HG03280 (cell line): ENCODE data around the gene SMNDC1.
A peak's percentile ranks its signal among the peaks of the same experiment; 100 is the strongest.
"Not testable (repeated sequence)": the region's sequence is repeated elsewhere in the genome, so short reads cannot be mapped to it uniquely, and the experiment has no call there.

Experiments used
- ATAC-seq: cut with Tn5 transposase; IDR thresholded peaks from one replicate; pipeline ENCODE4 v1.9.1; 2021; ENCODE audit warnings: mild to moderate bottlenecking, moderate library complexity; ENCODE audit not compliant: unreplicated experiment

SMNDC1 gene

DNA sequence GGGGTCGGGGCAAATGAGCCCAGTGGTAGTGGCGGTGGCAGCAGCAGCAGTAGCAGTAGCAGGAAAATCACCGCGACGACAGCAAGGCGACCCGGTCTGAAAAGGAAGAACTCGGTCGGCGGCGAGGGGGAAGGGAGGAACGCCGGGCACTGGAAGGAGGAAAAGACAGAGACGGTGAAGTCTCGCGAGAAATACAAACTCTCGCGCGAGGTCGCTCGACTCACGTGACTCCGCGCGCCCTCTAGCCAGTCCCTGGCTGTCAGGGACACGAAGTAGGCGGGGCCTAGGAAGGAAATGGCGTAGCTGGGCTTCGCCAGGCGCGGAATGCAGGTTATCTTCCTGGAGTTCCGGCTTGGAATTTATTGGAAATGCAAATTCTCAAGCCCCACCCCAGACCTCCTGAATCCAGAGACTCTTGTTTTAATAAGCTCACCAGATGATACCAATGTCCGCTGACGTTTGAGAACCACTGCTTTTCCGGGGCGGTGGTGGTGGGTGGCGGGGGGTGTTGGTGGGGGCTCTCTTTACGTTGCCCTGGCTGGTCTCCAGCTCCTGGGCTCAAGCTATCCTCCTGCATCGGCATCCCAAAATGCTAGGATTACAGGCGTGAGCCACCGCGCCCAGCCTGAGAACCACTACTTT is at the start of gene SMNDC1:
TSS of gene SMNDC1 (minus strand) at position 141 of the 642 bp plus-strand sequence. CDS start 1,333 bp downstream, outside the sequence.
- peak; percentile 90 for ATAC-seq

DNA sequence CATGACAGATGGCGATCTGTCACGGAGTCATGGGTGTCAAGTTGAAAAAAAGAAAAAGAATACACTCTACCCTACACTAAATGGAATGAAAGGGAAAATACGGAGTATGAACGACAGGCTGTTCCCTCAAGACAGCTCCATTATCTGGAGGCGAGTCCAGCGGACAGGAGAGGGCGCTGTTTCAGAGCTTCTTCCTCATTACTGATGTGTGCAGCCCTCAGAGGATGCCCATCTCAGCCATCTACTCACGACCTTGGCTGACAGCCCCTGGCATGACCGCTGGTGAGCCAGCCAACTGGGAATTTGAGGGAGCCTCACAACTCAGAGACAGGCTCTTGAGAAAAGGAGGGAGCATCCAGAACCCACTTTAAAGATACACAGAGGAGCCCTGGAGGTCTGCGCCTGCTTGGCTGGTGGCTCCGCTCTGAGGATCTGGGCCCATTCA is 49.6 kb upstream of the SMNDC1 start:
- no peak for ATAC-seq

DNA sequence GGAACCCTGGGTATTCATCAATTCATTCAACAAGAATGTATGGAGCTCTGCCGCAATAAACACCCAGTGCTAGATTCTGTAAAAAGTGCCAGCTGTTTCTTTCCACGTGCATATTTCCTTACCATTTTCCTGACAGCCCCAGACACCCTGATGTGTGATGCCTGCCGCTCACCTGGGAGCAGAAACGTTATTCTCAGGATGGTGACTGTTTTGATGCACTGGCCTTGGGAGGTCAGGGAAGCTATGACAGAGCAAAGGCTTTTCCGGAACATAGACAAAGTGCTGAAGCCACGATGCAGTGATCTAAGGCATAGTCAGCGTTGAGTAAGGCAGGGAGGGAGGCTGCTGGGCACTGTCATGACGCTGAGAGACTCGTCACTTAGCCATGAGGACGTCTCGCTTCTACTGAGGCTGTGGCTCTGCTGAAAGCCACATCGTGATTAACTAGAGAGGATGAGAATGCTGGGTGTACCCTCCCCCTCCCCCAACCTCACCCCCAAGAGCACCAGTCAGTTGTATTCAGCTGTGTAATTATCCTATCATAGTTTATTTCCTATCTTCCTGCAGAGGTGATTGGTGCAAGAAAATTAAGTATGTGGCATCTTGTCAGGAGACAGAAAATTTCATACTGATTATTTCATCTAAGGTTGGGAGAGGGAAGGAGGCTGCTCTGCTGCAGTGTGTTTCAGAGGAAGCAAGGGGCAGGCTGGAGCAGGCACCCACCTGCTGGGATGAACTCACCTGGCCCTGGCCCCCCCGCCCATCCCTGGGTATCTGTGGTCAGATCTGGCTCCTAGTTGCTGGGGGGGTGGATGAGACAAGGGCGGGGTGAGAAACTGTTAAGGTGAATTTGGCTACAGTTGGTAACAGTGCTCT is 48.8 kb upstream of the SMNDC1 start:
- no peak for ATAC-seq

DNA sequence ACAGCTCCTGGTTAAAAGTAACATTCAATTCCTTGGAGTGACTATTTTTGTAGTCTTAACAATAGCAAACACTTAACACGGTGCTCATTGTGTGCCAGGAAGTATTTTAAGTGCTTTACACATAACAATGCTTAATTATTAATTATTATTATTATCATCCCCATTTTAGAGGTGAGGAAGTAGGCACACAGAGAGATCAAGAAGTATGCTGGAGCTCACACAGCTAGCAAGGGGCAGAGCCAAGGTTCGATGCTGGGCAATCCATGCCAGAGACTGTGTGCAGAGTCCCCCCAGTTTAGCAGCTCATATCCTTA is 48.2 kb upstream of the SMNDC1 start:
- ATAC-seq = no peak

DNA sequence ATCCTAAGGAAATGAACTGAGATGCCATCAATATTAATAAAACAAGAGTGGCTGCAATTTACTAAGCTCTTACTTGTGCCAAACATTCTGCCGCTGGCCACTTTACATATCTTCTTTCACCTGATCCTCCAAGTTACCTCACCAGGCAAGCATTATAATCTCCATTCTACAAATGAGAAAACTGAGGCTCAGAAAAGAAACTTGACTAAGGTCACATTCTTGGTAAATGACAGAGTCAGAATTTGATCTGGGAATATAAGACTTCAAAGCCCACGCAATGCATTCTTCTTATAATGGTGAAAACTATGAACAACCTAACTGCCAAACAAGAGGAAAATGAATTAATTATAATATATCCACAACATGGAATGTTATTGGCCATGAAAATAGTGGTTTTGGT is 46.1 kb upstream of the SMNDC1 start:
- no peak for ATAC-seq

DNA sequence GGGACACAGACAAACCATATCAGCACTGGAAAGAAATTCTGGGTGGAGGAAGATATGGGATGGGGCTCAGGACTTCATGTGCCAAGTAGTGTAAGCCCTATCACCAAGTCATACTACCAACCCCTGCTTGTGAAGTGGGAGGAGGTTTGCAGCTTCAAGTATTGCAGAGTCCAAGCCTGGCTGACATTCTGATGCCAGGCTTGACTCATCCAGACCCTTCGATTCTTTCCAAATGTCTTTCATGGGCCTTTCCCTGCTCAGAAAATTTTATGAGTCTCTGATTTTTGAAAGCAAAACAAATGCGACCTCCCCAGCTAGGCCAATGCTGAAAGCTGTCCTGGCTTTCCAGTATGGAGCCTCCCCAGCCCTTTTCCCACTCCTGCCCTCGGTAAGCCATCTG is 45.1 kb upstream of the SMNDC1 start:
- no peak for ATAC-seq

DNA sequence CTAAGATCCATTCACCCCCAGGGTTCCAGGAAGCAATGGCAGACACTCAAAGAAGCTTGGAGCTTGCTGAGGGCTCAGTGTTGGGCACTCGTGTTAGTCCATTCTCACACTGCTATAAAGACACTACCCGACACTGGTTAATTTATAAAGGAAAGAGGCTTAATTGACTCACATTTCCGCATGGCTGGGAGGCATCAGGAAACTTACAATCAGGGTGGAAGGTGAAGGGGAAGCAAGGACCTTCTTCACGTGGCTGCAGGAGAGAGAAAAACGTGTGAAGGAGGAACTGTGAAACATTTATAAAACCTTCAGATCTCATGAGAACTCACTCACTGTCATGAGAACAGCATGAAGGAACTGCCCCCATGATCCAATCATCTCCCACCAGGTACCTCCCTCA is 44.7 kb upstream of the SMNDC1 start:
- no peak for ATAC-seq

DNA sequence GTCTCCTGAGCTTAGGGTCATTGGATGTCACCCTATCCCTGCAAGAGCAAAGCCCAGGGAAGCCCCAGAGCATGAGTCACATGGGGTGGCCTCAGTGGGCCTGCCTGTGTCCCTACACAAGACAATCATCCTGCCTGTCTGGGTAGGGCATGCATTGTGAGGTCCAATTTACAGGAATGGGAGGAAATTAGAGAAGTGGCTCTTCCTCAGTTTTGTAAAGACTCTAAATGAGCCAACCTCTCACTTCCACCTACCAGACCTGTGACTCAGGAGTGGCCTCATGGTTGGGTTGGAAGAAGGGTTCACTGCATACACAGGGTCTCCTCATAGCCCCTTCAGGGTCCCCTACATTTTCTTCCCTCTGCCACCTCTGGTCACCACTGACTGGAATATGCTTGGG is 43.6 kb upstream of the SMNDC1 start:
- no peak for ATAC-seq

DNA sequence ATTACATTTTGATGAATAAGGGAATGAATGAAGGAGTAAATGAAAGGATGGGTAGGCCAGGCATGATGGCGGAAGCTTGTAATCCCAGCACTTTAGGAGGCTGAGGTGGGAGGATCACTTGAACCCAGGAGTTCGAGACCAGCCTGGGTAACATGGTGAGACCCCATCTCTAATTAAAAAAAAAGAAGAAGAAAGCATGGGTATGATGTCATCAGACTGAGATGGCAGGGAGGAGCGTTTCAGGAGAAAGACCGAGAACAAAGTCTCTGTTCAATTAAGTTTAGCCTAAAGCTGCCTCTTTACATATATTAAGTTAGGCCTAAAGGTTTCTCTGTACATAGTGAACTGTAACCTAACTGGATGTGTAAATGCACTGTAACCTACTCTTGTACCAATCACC is 42.2 kb upstream of the SMNDC1 start:
- ATAC-seq = no peak

DNA sequence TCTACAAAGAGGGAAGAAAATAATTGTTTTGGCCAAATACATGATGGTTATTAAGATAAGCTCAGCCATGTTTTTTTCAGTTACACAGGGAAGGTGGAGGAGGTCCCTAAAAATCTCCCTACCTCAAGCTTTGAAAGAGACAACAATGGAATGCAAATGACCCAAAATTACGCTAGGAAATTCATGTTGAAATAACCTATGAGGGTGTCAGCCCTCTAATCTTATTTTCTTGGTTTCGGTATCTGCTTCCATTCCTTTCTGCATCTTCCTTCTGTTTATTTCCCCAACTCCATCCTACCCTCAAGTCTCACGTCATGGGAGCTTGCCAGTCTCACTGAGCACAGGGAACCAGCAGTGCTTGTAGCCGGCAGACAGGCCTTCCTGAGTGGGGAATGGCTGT is 40.6 kb upstream of the SMNDC1 start:
- no peak for ATAC-seq

DNA sequence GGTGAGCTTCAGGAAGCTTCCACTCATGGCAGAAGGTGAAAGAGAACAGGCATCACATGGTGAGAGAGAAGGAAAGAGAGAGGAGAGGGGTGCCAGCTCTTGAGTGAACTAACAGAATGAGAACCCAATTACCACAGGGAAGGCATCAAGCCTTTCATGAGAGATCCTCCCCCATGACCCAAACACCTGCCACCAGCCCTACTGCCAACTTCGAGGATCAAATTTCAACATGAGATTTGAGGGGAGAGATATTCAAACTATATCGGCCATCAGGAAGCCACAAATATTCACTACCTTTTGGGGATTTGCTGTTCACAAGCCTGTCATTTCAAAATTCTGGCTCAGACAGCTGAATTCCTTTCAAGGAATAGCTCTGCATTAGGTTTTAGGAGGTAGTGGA is 39.9 kb upstream of the SMNDC1 start:
- ATAC-seq = no peak

DNA sequence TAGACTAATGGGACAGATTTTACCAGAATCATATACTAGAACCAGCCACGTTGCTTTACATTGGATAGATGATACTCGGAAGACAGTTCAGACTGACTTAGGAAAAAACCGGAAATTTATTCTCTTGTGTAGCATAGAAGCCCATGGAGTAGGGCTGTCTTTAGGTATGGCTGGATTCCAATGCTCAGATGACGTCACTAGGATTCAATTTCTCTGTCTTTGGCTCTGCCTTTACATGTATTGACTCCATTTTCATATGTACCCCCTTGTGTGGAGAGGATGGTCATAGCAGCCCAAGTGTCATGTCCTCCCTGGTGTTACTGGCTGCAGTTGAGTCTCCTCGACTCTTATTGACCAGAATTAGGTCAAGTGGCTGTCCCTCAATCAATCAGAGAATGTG is 39.2 kb upstream of the SMNDC1 start:
- ATAC-seq = no peak

DNA sequence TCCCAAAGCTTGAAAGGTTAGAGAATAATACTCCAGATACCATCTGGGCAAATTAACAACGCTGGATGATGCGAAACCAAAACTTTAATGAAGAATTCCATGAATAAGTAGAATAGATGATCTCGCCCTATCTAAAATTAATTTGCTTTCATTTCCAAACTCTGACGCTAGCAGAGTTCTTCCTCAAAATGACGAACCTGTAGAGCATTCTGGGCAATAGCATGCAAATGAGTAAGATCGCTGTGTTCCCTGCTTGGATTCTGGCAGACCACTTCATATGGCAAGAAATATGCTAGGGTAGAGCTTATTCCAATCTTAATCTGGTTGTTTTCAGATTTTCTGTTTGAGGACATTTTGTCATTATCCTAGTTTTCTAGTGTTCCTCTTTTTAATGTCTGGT is 36.1 kb upstream of the SMNDC1 start:
- ATAC-seq = no peak

DNA sequence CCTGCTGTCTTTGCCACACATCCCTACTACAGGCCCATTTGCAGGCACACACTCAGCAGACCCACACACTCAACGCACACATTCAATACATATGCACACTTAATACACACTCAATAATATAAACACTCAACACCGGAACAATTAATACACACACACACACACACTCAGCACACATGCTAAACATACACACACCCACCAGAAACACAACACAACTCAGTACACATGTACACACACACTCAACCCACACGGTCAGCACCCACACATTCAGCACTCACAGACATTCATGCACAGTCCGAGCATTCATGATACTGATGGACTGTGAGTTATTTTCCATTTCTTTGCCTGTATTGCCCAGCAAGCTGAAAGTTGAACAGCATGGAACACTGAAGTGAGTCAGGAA is 35.4 kb upstream of the SMNDC1 start:
- ATAC-seq = no peak

DNA sequence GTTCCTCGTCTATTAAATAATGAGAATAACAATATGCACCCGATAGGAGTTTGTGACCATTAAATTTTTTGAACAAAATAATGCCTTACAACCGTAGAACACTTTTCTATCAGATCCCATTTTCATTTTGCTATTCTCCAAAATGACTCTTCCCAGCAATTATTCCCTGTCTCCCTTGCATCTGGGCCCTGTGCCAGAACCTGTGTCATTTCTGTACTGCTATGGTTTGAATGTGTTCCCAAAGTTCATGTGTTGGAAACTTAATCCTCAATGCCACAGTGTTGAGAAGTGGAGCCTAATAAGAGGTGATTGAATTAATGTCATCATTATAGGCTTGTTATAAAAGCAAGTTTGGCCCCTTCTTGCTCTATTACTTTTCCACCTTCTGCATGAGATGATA is 33.2 kb upstream of the SMNDC1 start:
- ATAC-seq = no peak

DNA sequence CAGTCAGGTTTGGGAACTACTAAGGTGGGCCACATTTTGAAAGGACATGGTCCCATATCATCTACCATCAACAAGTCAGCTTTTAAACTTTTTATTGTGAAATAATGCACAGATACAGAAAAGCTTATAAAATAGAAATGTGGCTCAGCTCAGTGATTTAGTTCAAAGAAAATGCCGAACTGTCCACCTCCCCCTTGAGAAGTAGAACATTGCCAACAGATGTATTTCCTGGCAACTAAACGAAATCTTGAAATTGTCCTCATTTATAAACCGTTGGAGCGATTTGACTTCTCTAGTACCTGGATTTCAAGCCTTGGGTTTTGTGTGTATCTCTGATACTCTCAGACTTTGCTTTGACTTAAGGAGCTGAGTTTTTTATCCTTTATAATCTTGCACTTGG is 32.7 kb upstream of the SMNDC1 start:
- no peak for ATAC-seq

DNA sequence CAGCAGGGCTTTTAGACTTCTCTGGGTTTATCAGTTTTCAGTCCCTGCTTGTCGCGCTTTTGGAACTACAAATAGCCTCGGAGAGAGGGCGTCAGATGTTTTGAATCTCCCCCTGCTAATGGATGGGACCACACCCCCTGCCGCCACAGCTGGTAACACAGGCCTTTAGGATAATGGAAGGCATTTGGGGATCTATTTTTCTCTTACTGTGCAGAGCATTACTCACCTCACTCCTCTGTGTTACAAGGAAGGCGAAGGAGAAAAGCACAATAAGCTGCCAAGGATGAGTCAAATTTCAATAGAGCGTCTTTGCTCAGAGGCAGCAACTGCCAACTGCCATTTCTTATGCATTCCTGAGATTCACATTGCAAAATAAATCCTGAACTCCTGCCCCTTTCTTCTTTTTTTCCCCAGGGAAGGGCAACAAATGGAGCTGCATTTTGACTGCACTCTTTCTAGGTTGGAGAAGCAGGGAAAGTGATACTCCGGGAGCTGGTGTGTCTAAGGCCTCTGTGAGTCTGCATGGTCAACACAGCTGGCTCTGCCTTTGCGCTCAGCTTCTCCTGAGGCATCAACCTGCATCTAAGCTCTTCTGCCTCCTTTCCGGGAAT is 31.5 kb upstream of the SMNDC1 start:
- no peak for ATAC-seq

DNA sequence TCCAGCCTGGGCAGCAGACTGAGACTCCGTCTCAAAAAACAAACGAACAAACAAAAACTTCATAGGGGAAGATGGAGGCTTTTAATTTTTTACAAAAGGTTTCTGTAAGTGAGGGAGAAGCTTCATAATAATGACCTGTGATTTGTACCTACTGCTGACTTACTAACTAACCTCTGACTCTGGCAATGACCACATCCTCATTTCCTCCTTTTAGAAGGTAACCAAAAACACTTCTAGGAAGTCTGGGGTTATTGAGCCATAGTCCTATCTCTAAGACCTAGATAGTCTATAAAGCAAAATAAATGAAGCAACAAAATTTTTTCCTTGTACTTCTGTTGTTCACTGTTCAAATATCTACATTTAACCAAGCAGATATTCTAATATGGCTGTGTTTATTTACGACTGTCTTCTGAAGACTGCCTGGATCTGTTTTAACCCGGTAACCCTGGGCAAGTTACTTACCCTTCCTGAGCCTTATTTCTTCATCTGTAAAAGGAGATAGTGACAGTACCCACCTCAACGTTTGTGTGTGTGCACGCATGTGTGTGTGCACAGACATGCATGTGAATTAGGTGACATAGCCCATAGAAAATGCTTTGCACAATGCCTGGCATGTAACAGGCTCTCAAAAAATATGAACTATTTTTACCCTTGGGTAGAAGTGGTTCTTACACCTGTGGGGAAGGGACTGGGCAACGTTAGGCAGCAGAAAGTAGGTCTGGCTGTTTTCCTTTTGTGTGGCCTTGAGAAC is 30.8 kb upstream of the SMNDC1 start:
- ATAC-seq = no peak

DNA sequence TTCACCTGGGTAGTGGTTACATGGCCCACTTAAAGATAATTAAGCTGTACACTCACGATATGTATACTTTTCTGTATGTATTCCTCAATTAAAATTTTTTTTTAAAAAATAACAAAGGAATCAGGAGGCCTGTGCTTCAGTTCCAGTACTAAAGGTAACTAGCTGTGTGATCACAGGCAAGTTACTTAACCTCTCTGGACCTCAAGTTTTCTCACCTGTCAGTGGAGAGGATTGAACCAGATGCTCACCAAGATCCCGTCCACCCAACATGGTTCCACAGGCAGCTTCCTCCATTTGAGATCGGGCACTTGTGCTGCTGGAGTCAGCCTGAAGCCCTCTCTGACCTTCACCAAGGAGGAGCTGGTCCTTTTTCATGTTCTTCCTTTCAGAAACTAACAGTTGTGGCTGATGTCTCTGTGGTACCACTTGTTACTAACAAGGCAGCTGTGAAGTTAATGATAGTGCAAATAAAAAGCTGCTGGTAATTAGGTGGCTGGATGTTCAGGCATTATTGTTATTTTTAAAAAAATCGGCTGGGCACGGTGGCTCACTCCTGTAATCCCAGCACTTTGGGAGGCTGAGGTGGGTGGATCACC is 29.4 kb upstream of the SMNDC1 start:
- no peak for ATAC-seq

DNA sequence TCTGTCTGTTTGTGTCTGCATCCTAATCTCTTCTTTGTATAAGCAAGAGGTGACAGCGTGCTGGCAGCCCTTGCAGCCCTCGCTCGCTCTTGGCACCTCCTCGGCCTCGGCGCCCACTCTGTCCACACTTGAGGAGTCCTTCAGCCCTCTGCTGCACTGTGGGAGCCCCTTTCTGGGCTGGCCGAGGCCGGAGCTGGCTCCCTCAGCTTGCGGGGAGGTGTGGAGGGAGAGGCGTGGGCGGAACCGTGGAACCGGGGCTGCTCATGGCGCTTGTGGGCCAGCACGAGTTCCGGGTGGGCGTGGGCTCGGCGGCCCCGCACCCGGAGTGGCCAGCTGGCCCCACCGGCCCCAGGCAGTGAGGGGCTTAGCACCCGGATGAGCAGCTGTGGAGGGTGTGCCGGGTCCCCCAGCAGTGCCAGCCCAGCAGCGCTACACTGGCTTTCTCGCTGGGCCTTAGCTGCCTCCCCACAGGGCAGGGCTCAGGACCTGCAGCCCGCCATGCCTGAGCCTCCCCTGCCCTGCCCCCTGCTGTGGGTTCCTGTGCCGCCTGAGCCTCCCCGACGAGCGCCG is 26.6 kb upstream of the SMNDC1 start:
- not testable (repeated sequence) for ATAC-seq

DNA sequence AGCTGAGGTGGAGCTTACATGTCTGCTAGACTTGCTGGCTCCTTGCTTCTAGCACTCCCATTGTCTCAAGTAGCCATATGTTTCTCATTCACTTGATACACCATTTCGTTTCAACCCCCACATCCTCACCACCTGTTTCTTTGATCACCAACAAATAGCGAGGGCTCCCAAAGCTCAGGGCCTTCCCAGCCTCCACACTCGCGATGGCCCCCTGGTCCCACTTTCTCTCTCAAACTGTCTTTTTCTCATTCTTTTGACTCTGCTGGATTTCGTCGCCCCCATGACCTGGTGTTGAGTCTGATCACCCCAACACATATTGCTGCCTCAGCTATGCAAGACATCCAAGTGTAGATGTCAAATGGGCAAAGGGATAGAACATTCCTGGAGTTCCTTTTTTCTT is 26.0 kb upstream of the SMNDC1 start:
- no peak for ATAC-seq
